Ascending aorta (tissue), 2 donors: ENCODE measurements around the gene USPL1. TPM values are rescaled to one million over a fixed set of nuclear protein-coding genes. Genes with fewer than 3 reads are reported as not detected.

ENCODE experiments used
- DNase-seq, 2 donors: peaks; one replicate each; pipeline ENCODE4 v3.0.0-alpha.2; 2019; ENCODE audit warnings: low spot score in 2 of 2
- H3K27ac ChIP-seq, 2 donors: fragments of 200-600 bp; sonication (generic); one replicate each; pipeline ENCODE4 v1.5.1; 2016 to 2017; ENCODE audit warnings: mild to moderate bottlenecking in 1 of 2
- H3K27me3 ChIP-seq: fragments of 200-600 bp; sonication (generic); one replicate; pipeline ENCODE4 v1.5.1; 2017
- H3K36me3 ChIP-seq, 2 donors: fragments of 200-600 bp; sonication (generic); one replicate each; pipeline ENCODE4 v1.5.1; 2016
- H3K4me1 ChIP-seq, 2 donors: fragments of 200-600 bp; sonication (generic); one replicate each; pipeline ENCODE4 v1.5.1; 2016 to 2017; ENCODE audit warnings: mild to moderate bottlenecking in 1 of 2
- H3K4me3 ChIP-seq, 2 donors: fragments of 200-600 bp; sonication (generic); one replicate each; pipeline ENCODE4 v1.5.1; 2016 to 2017; ENCODE audit warnings: mild to moderate bottlenecking in 1 of 2
- H3K9me3 ChIP-seq, 2 donors: fragments of 200-600 bp; sonication (generic); one replicate each; pipeline ENCODE4 v1.5.1; 2016
- CTCF ChIP-seq, 3 experiments: fragments of 200-600 bp in 2 of 3; fragments of 450-650 bp in 1 of 3; sonication (generic) in 2 of 3; IDR thresholded peaks; one replicate each; pipeline ENCODE4 v1.5.1; 2016 to 2019; ENCODE audit warnings: antibody characterized with exemption in 3 of 3, mild to moderate bottlenecking in 1 of 3, moderate library complexity in 1 of 3
- intact Hi-C: fragments of 100-400 bp; cut with DNase I; formaldehyde crosslinking; loops from one replicate; pipeline ENCODE4 v1.15.1; 2023
- total RNA-seq: library from RNA; depleted of rRNA; stranded (reverse); fragments of >200 nt; gene quantifications from one replicate; pipeline ENCODE4 v1.1.0, GENCODE V29; 2016

USPL1 gene
- total RNA-seq, 1 donor from 2014 or later: 4.0 TPM

GRCh38 chr13:30660796-30661195 is 43.1 kb downstream of the USPL1 start:
- no peak for DNase-seq
- Histone ChIP-seq H3K9me3 (no peaks in the 10 kb centered on the region), H3K27ac (no peak overlapping the region), H3K4me1 (no peaks in the 10 kb centered on the region), H3K36me3 (peaks cover 19 to 37% of the 10 kb centered on the region in 2 donors), H3K27me3 (no peaks in the 10 kb centered on the region), H3K4me3 (no peak overlapping the region)
- TF ChIP-seq CTCF (IDR thresholded peaks at IDR 0.05): no peak
- intact Hi-C loops: no loop called here

DNA sequence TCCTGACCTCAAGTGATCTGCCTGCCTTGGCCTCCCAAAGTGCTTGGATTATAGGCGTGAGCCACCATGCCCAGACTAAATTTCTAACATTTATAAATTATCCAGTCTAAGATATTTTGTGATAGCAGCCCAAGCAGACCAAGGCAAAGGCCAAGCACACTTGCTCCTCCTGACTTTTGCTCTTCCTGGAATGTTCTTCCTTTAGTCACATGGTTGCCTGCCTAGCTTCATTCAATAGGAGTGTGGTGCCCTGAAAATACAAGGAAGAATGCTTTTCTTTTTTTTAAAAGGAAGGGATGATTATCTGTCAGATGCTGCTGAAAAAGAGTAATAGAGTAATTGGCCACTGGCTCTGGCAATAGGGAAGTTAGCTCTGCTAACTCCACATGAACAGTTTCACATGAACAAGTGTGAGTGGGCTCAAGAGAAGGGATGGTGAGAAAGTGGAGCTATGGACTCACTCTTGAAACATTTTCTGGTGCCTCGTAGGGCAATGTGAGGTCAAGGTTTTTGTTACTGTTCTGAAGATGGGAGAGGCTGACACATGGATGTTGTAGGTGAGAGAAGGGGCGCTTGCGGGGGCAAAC is 47.1 kb downstream of the USPL1 start:
- Histone ChIP-seq H3K9me3 (no peaks in the 10 kb centered on the region), H3K36me3 (peaks cover under 1 to 3% of the 10 kb centered on the region in 2 donors), H3K27me3 (no peaks in the 10 kb centered on the region), H3K4me1 (no peaks in the 10 kb centered on the region), H3K4me3 (no peak overlapping the region), H3K27ac (no peak overlapping the region)
- intact Hi-C loops: no loop called here
- no peak for TF ChIP-seq CTCF (IDR thresholded peaks at IDR 0.05)
- no peak for DNase-seq

GRCh38 chr13:30665638-30666037 is 47.9 kb downstream of the USPL1 start:
- no peaks in the 10 kb centered on the region for H3K4me1 ChIP-seq
- no peak overlapping the region for H3K27ac ChIP-seq
- no peaks in the 10 kb centered on the region for H3K27me3 ChIP-seq
- TF ChIP-seq CTCF (IDR thresholded peaks at IDR 0.05): no peak
- no peaks in the 10 kb centered on the region for H3K36me3 ChIP-seq
- intact Hi-C loops: no loop called here
- DNase-seq: no peak
- H3K4me3 ChIP-seq: no peak overlapping the region
- no peaks in the 10 kb centered on the region for H3K9me3 ChIP-seq

DNA sequence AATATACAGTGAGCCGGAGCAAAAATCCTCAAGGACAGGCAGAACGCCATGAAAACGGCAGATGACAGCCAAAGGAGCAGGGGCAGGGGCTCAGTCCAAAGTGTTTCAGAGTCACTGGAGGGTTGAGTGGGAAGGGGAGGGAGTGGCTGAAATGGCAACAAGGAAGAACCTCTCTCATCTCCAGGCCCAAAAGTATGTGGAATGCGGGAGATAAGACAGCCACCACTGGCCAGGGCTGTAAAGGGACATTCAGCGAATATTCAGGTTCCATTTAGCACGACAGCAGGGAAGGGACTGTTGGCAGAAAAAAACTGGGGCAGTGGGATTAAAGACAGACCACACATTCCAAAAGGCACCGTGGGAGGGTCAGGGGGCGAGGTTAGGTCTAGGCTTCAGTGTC is 48.4 kb downstream of the USPL1 start:
- Histone ChIP-seq H3K27ac (no peak overlapping the region), H3K4me3 (no peak overlapping the region), H3K4me1 (no peaks in the 10 kb centered on the region), H3K27me3 (no peaks in the 10 kb centered on the region), H3K36me3 (no peaks in the 10 kb centered on the region), H3K9me3 (no peaks in the 10 kb centered on the region)
- DNase-seq: no peak
- intact Hi-C loops: no loop called here
- no peak for TF ChIP-seq CTCF (IDR thresholded peaks at IDR 0.05)

- H3K27ac ChIP-seq: no peak overlapping the region
- H3K4me3 ChIP-seq: no peak overlapping the region
- no peak for TF ChIP-seq CTCF (IDR thresholded peaks at IDR 0.05)
- intact Hi-C loops: no loop called here
- H3K4me1 ChIP-seq: no peaks in the 10 kb centered on the region
- DNase-seq: no peak
- H3K27me3 ChIP-seq: no peaks in the 10 kb centered on the region
- H3K36me3 ChIP-seq: no peaks in the 10 kb centered on the region
- H3K9me3 ChIP-seq: no peaks in the 10 kb centered on the region
Measured at GRCh38 chr13:30667014-30667413, 49.3 kb downstream of the USPL1 start.

DNA sequence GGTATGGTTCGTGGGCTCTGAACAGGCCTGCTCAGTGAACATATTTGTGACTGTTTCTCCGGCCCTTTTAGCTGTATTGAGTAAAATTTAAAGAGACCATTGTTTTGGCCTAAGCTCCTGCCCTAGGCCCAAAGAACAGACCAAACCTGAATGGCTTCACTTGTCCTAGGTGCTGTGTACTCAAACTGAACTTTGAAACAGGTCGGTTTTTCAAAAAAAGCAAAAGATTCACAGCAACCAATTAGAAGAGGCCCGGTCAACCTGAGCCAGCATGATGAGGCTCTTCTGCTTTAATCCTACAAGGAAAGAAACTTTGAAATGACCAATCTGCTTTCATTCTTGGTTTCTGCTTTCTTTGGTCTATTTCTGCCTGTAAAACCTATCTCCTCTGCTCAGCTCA is 50.6 kb downstream of the USPL1 start:
- Histone ChIP-seq H3K9me3 (no peaks in the 10 kb centered on the region), H3K4me1 (no peaks in the 10 kb centered on the region)
- TF ChIP-seq CTCF (IDR thresholded peaks at IDR 0.05): no peak

More for the DNA sequence above, 50.6 kb downstream of the USPL1 start:
- Histone ChIP-seq H3K4me3 (no peak overlapping the region), H3K27ac (no peak overlapping the region), H3K27me3 (no peaks in the 10 kb centered on the region), H3K36me3 (no peaks in the 10 kb centered on the region)
- intact Hi-C loops: no loop called here
- no peak for DNase-seq
